HG02588 (cell line): ENCODE data around the gene PAX3.
"Not testable (repeated sequence)": the region's sequence is repeated elsewhere in the genome, so short reads cannot be mapped to it uniquely, and the experiment has no call there.

Experiments
- ATAC-seq: cut with Tn5 transposase; IDR thresholded peaks from one replicate; pipeline ENCODE4 v1.9.1; 2021; ENCODE audit warnings: mild to moderate bottlenecking, moderate library complexity; ENCODE audit not compliant: unreplicated experiment

PAX3 gene

GRCh38 chr2:222218786-222219185 is 80.0 kb downstream of the PAX3 start:
- no peak for ATAC-seq

GRCh38 chr2:222217712-222218111 is 81.1 kb downstream of the PAX3 start:
- ATAC-seq = no peak

GRCh38 chr2:222214885-222215284 is 83.9 kb downstream of the PAX3 start:
- no peak for ATAC-seq

GRCh38 chr2:222213049-222213448 is 85.7 kb downstream of the PAX3 start:
- ATAC-seq = no peak

GRCh38 chr2:222212571-222212970 is 86.2 kb downstream of the PAX3 start:
- ATAC-seq = no peak

GRCh38 chr2:222208010-222208690 is 90.6 kb downstream of the PAX3 start:
- no peak for ATAC-seq

GRCh38 chr2:222205136-222205535 is 93.7 kb downstream of the PAX3 start:
- no peak for ATAC-seq

GRCh38 chr2:222203041-222203440 is 95.8 kb downstream of the PAX3 start:
- ATAC-seq = no peak

GRCh38 chr2:222196159-222196558 is 102.6 kb downstream of the PAX3 start:
- no peak for ATAC-seq

GRCh38 chr2:222194669-222195068 is 104.1 kb downstream of the PAX3 start:
- ATAC-seq = no peak

GRCh38 chr2:222193328-222193983 is 105.3 kb downstream of the PAX3 start:
- no peak for ATAC-seq

GRCh38 chr2:222180619-222181018 is 118.2 kb downstream of the PAX3 start:
- no peak for ATAC-seq

- ATAC-seq = no peak
Measured at GRCh38 chr2:222179592-222179991, 119.2 kb downstream of the PAX3 start.

- ATAC-seq = no peak
Measured at GRCh38 chr2:222178450-222178849, 120.3 kb downstream of the PAX3 start.

- ATAC-seq = no peak
Measured at GRCh38 chr2:222176890-222177289, 121.9 kb downstream of the PAX3 start.

- ATAC-seq = no peak
Measured at GRCh38 chr2:222174450-222174849, 124.3 kb downstream of the PAX3 start.

GRCh38 chr2:222169346-222169745 is 129.5 kb downstream of the PAX3 start:
- ATAC-seq = no peak

- ATAC-seq = no peak
Measured at GRCh38 chr2:222167762-222168161, 131.0 kb downstream of the PAX3 start.

- ATAC-seq = no peak
Measured at GRCh38 chr2:222160944-222161343, 137.9 kb downstream of the PAX3 start.

- ATAC-seq = no peak
Measured at GRCh38 chr2:222160125-222160524, 138.7 kb downstream of the PAX3 start.

GRCh38 chr2:222159221-222159620 is 139.6 kb downstream of the PAX3 start:
- no peak for ATAC-seq

GRCh38 chr2:222155003-222155664 is 143.7 kb downstream of the PAX3 start:
- not testable (repeated sequence) for ATAC-seq
